H1 (cell line): ENCODE measurements around the gene WDR6. TPM values are rescaled to one million over a fixed set of nuclear protein-coding genes. Genes with fewer than 3 reads are reported as not detected.

Experiments used
- CTCF ChIA-PET: fragments of 300-600 bp; sonication (Branson Sonifier 250); formaldehyde crosslinking; loops from one replicate; lab custom pipeline; 2021; ENCODE audit not compliant: partially characterized antibody; lab: Charles Lee
- POLR2A ChIA-PET: fragments of 300-600 bp; sonication (Branson Sonifier 250); formaldehyde crosslinking; loops from one replicate; lab custom pipeline; 2021; ENCODE audit warnings: inconsistent platforms; ENCODE audit not compliant: partially characterized antibody; lab: Charles Lee
- DNase-seq, 2 experiments: peaks; one replicate each; pipeline versions ENCODE4 v3.0.0 to v3.0.0-alpha.2; 2010 to 2022; ENCODE audit warnings: low spot score in 2 of 2, low read depth in 1 of 2, mixed read lengths in 1 of 2
- FAIRE-seq: peaks from 2 replicates; lab custom pipeline; 2011; peaks lifted over from hg19 to GRCh38; lab: Jason Lieb, UNC
- H2AFZ ChIP-seq: 2 replicates; pipeline ENCODE4 v1.8.1; 2012; ENCODE audit warnings: low read length, inconsistent platforms
- H2AK5ac ChIP-seq: 2 replicates; pipeline ENCODE4 v1.6.1; 2013; ENCODE audit warnings: low read depth, low read length
- H2BK120ac ChIP-seq: replicated peaks from 2 replicates; pipeline ENCODE3; 2013; ENCODE audit warnings: low read depth, low read length, inconsistent platforms
- H2BK12ac ChIP-seq: 2 replicates; pipeline ENCODE4 v1.6.1; 2013; ENCODE audit warnings: low read depth, low read length
- H2BK15ac ChIP-seq: 2 replicates; pipeline ENCODE4 v1.6.1; 2013; ENCODE audit warnings: low read length
- H2BK20ac ChIP-seq: 2 replicates; pipeline ENCODE4 v1.6.1; 2013; ENCODE audit warnings: low read length
- H2BK5ac ChIP-seq: 2 replicates; pipeline ENCODE4 v1.6.1; 2013; ENCODE audit warnings: low read depth, low read length
- H3K14ac ChIP-seq: 2 replicates; pipeline ENCODE4 v1.6.1; 2013; ENCODE audit warnings: inconsistent platforms; ENCODE audit not compliant: insufficient read length
- H3K18ac ChIP-seq: 2 replicates; pipeline ENCODE4 v1.6.1; 2013; ENCODE audit warnings: low read length; ENCODE audit errors: extremely low read depth
- H3K23ac ChIP-seq: 2 replicates; pipeline ENCODE4 v1.6.1; 2013; ENCODE audit warnings: inconsistent platforms; ENCODE audit not compliant: insufficient read length
- H3K23me2 ChIP-seq: 2 replicates; pipeline ENCODE4 v1.6.1; 2013; ENCODE audit warnings: low read depth, low read length
- H3K27ac ChIP-seq: 2 replicates; pipeline ENCODE4 v1.6.1; 2011; ENCODE audit warnings: low read depth, low read length, inconsistent platforms
- H3K27me3 ChIP-seq, 4 experiments: replicated peaks in 1 of 4; 1 replicate in 1 of 4; 2 replicates in 3 of 4; pipeline versions ENCODE4 v1.6.1 to v1.8.1; 2011 to 2013; ENCODE audit warnings: low read length in 3 of 4, mild to moderate bottlenecking in 3 of 4, inconsistent platforms in 2 of 4, mixed read lengths in 2 of 4, moderate library complexity in 1 of 4; ENCODE audit not compliant: control insufficient read depth in 3 of 4, insufficient read depth in 3 of 4; ENCODE audit errors: extremely low read depth in 1 of 4
- H3K36me3 ChIP-seq, 4 experiments: 2 replicates each; pipeline versions ENCODE4 v1.6.1 to v1.8.1; 2011 to 2013; ENCODE audit warnings: mild to moderate bottlenecking in 4 of 4, low read length in 3 of 4, moderate library complexity in 2 of 4, control low read depth in 1 of 4, inconsistent platforms in 1 of 4; ENCODE audit not compliant: insufficient read depth in 4 of 4, control insufficient read depth in 2 of 4
- H3K4ac ChIP-seq: replicated peaks from 2 replicates; pipeline ENCODE3; 2013; ENCODE audit warnings: low read length, low read depth, mixed read lengths, inconsistent platforms; ENCODE audit not compliant: insufficient read length
- H3K4me1 ChIP-seq, 4 experiments: replicated peaks in 1 of 4; 1 replicate in 1 of 4; 2 replicates in 3 of 4; pipeline versions ENCODE4 v1.6.1 to v1.8.1; 2011 to 2013; ENCODE audit warnings: low read length in 3 of 4, inconsistent platforms in 2 of 4, mixed read lengths in 1 of 4; ENCODE audit not compliant: insufficient read depth in 4 of 4, control insufficient read depth in 3 of 4
- H3K4me2 ChIP-seq, 2 experiments: 2 replicates each; pipeline versions ENCODE4 v1.6.1 to v1.8.1; 2011 to 2013; ENCODE audit warnings: low read depth in 2 of 2, low read length in 2 of 2, control low read depth in 1 of 2, inconsistent platforms in 1 of 2, mild to moderate bottlenecking in 1 of 2; ENCODE audit not compliant: insufficient read depth in 1 of 2
- H3K4me3 ChIP-seq, 4 experiments: fragments of 200-600, 300-600 bp in 1 of 4; sonication (generic), shearing (Covaris generic), sonication (Bioruptor Twin) in 1 of 4; 2 replicates each; pipeline versions ENCODE4 v1.5.1 to v1.8.1; 2011 to 2016; ENCODE audit warnings: low read length in 4 of 4, low read depth in 3 of 4, control low read depth in 2 of 4, inconsistent platforms in 2 of 4, mild to moderate bottlenecking in 2 of 4, mixed read lengths in 1 of 4, moderate library complexity in 1 of 4; ENCODE audit not compliant: insufficient read depth in 2 of 4; ENCODE audit errors: extremely low read depth in 1 of 4
- H3K56ac ChIP-seq: replicated peaks from 2 replicates; pipeline ENCODE3; 2013; ENCODE audit warnings: low read depth, mild to moderate bottlenecking, mixed read lengths, low read length, inconsistent platforms; ENCODE audit not compliant: insufficient read length
- H3K79me1 ChIP-seq: 2 replicates; pipeline ENCODE4 v1.6.1; 2013; ENCODE audit warnings: low read depth, low read length, control low read depth
- H3K79me2 ChIP-seq, 2 experiments: 2 replicates each; pipeline versions ENCODE4 v1.6.1 to v1.8.1; 2012 to 2013; ENCODE audit warnings: low read length in 2 of 2, mild to moderate bottlenecking in 2 of 2, inconsistent platforms in 1 of 2; ENCODE audit not compliant: insufficient read depth in 2 of 2, control insufficient read depth in 1 of 2
- H3K9ac ChIP-seq, 4 experiments: replicated peaks in 1 of 4; 1 replicate in 1 of 4; 2 replicates in 3 of 4; pipeline versions ENCODE4 v1.6.1 to v1.8.1; 2011 to 2013; ENCODE audit warnings: low read depth in 3 of 4, low read length in 3 of 4, control low read depth in 2 of 4, mild to moderate bottlenecking in 2 of 4, moderate library complexity in 2 of 4, inconsistent platforms in 1 of 4; ENCODE audit errors: extremely low read depth in 1 of 4
- H3K9me3 ChIP-seq, 2 experiments: 2 replicates each; pipeline versions ENCODE4 v1.6.1 to v1.8.1; 2012 to 2013; ENCODE audit warnings: mild to moderate bottlenecking in 2 of 2, moderate library complexity in 2 of 2, control low read depth in 1 of 2, inconsistent platforms in 1 of 2, low read depth in 1 of 2, low read length in 1 of 2, mixed read lengths in 1 of 2; ENCODE audit not compliant: insufficient read depth in 2 of 2
- H4K20me1 ChIP-seq, 2 experiments: replicated peaks in 1 of 2; 2 replicates each; pipeline versions ENCODE3 to v1.8.1; 2011 to 2013; ENCODE audit warnings: inconsistent platforms in 2 of 2, low read length in 2 of 2, mild to moderate bottlenecking in 1 of 2; ENCODE audit not compliant: insufficient read depth in 2 of 2, control insufficient read depth in 1 of 2
- H4K5ac ChIP-seq: 2 replicates; pipeline ENCODE4 v1.6.1; 2013; ENCODE audit warnings: low read length, low read depth, mixed read lengths, inconsistent platforms; ENCODE audit not compliant: insufficient read length
- H4K8ac ChIP-seq: 2 replicates; pipeline ENCODE4 v1.8.0; 2013; ENCODE audit warnings: mild to moderate bottlenecking, moderate library complexity, low read length, inconsistent platforms; ENCODE audit not compliant: insufficient read depth; ENCODE audit errors: extremely low read depth
- H4K91ac ChIP-seq: replicated peaks from 2 replicates; pipeline ENCODE3; 2013; ENCODE audit warnings: low read length, mixed read lengths, inconsistent platforms; ENCODE audit not compliant: insufficient read length
- POLR2A ChIP-seq, 2 experiments: IDR thresholded peaks; 1 replicate in 1 of 2; 2 replicates in 1 of 2; pipeline ENCODE4 v1.6.1; 2011; ENCODE audit warnings: low read depth in 2 of 2, low read length in 2 of 2, mild to moderate bottlenecking in 2 of 2; ENCODE audit errors: control extremely low read depth in 1 of 2
- whole genome bisulfite sequencing, 2 experiments: shearing (Covaris generic) in 1 of 2; methylation state at CpG; one replicate each; pipeline versions ENCODE4 v1.1.6 to v1.1.7; 2013 to 2015; ENCODE audit warnings: low lambda C conversion rate in 2 of 2, mixed read lengths in 2 of 2, inconsistent platforms in 1 of 2, low coverage in 1 of 2, missing lambda C conversion rate in 1 of 2; ENCODE audit not compliant: insufficient replicate concordance in 2 of 2, insufficient coverage in 1 of 2, insufficient read length in 1 of 2; ENCODE audit errors: extremely low coverage in 1 of 2, missing lambda C conversion rate in 1 of 2; 5-methylcytosine and 5-hydroxymethylcytosine counted together
- polyA plus RNA-seq, 7 experiments: library from polyadenylated mRNA; depleted of rRNA in 3 of 7; stranded (reverse) in 5 of 7; unstranded in 2 of 7; fragments of >200 nt in 5 of 7; fragments of 200-250 nt in 2 of 7; gene quantifications; 1 replicate in 5 of 7; 2 replicates in 1 of 7; 4 replicates in 1 of 7; pipeline versions ENCODE4 v1.2.1 to v1.2.3, GENCODE V29; 2011 to 2013; ENCODE audit warnings: missing spikeins in 2 of 7, mixed read lengths in 2 of 7
- total RNA-seq: library from RNA; stranded (reverse); fragmentation: NEBNext Ultra II Directional; extraction: Animal tissue kit (Norgen Biotek cat#: 25700); gene quantifications from 2 replicates; pipeline ENCODE4 v1.2.1, GENCODE V29; 2021
- TF ChIP-seq, protein P1 (sequence below): IDR thresholded peaks from 2 replicates; pipeline ENCODE4 v1.6.1; 2012; ENCODE audit warnings: low read length, inconsistent platforms

WDR6 gene
- total and polyA plus RNA-seq, 2 of the 8 experiments (the other 6 are each of a cell fraction or from before 2014, with no cell fraction given): 180 to 257 TPM

DNA sequence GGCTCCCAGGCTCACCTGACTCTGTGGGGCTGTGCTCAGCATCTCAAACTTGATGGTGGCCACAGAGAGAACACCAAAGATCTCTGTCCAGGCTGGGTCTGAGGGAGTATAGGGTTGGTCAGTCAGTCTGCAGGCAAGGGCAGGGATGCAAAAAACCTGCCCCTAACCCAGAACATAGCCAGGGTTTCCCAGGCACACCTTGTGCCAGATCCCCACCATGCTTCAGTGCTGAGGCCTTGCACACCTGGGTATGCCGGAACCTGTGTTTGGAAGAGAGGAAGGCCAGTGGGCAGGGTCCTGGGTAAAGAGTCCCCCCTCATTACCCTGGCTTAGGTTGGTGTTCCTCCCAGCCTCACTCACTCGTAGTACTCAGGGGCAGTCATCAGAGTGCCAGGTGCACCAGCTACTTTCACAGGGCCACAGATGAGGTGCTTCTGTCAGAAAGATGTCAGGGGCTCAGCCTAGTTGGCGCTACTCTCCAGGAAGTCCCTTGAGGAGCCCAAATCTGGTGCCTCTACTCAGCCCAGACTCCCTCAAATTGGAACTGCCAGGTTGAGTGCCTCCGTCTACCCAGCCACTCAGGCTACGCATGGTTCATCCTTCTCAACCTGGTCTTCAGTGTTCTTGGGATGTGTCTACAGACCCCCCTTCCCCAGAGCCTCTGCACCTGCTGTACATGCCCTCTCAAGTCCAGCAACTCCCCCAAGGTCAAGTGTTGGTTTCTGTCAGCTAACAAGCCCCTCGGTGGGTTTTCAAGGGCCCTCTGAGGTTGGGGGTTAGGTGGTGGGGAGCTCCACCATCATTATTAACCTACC is 9.4 kb downstream of the WDR6 start:
- Histone ChIP-seq H3K4me2 (peak overlapping the region in 1 of 2 experiments; percentile 88; a peak in 2 of 4 replicates), H3K4me1 (peaks cover 0 to 14% (median 7%) of the 10 kb centered on the region in 4 experiments; a peak in 6 of 7 replicates), H3K27ac (no peak overlapping the region), H2AFZ (no peak overlapping the region), H3K36me3 (peaks cover 15 to 47% (median 28%) of the 10 kb centered on the region in 4 experiments), H3K9ac (no peak overlapping the region), H3K56ac (no peak overlapping the region), H2AK5ac (no peak overlapping the region), H3K23ac (no peak overlapping the region), H3K23me2 (peaks cover 24% of the 10 kb centered on the region), H3K4ac (no peak overlapping the region), H2BK120ac (no peak overlapping the region), H3K18ac (no peak overlapping the region), H3K9me3 (no peaks in the 10 kb centered on the region), H2BK15ac (no peak overlapping the region), H4K5ac (no peak overlapping the region), H2BK20ac (no peak overlapping the region), H3K27me3 (no peaks in the 10 kb centered on the region), H4K20me1 (peaks cover 36 to 38% of the 10 kb centered on the region in 2 experiments), H3K79me1 (peaks cover 13% of the 10 kb centered on the region), H2BK12ac (no peak overlapping the region), H3K14ac (no peak overlapping the region), H4K8ac (peak overlapping the region; percentile 65; the same call in 1 of the 2 replicates), H2BK5ac (no peak overlapping the region), H3K4me3 (peak overlapping the region in 2 of 4 experiments; percentile 7 to 77; a peak in 1 of 8 replicates), H3K79me2 (peaks cover 0 to 30% of the 10 kb centered on the region in 2 experiments; a peak in 2 of 4 replicates), H4K91ac (no peak overlapping the region)
- WGBS, 2 experiments: 92% methylated on average over 6 of the region's 6 CpGs; no CpG with 5 or more reads in 1 of the 2 experiments
- FAIRE-seq: no peak
- TF ChIP-seq POLR2A (IDR thresholded peaks at IDR 0.05; ENCODE audit: control extremely low read depth in 1 of 2, low read depth in 2 of 2, low read length in 2 of 2): peak in 1 of 2 experiments; percentile 60; a peak in 2 of 3 replicates
- TF ChIP-seq, protein P1, sequence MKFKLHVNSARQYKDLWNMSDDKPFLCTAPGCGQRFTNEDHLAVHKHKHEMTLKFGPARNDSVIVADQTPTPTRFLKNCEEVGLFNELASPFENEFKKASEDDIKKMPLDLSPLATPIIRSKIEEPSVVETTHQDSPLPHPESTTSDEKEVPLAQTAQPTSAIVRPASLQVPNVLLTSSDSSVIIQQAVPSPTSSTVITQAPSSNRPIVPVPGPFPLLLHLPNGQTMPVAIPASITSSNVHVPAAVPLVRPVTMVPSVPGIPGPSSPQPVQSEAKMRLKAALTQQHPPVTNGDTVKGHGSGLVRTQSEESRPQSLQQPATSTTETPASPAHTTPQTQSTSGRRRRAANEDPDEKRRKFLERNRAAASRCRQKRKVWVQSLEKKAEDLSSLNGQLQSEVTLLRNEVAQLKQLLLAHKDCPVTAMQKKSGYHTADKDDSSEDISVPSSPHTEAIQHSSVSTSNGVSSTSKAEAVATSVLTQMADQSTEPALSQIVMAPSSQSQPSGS: no peak
- DNase-seq: no peak
- POLR2A ChIA-PET: interaction anchor here (0.8 to 38.8 kb wide), 7 partner anchors 4 to 355 kb away, joined by 3 to 1518 read pairs (median 136); partner anchors contain the start of genes DALRD3, IMPDH2, LAMB2 and NDUFAF3
- CTCF ChIA-PET: interaction anchor here (1.2 to 24.3 kb wide), 4 partner anchors 12 to 154 kb away, joined by 4 to 467 read pairs (median 24); partner anchors contain the start of genes KLHDC8B, P4HTM, QRICH1 and WDR6
